HCT116 (cell line): ENCODE measurements around the gene KLHL35. TPM values are rescaled to one million over a fixed set of nuclear protein-coding genes. Genes with fewer than 3 reads are reported as not detected.
A peak's percentile ranks its signal among the peaks of the same experiment; 100 is the strongest.

Experiments
- ATAC-seq: fragments of 200-7000 bp; cut with Tn5 transposase; 2 replicates; pipeline ENCODE4 v1.9.1; 2020; ENCODE audit warnings: mild to moderate bottlenecking, moderate library complexity
- BruUV-seq: library from RNA; stranded (reverse); fragments of 400-500 nt; replicated peaks from 2 replicates; lab custom pipeline; 2021; lab: Mats Ljungman, UMichigan
- CTCF ChIA-PET: fragments of 300-600 bp; sonication (Branson Sonifier 250); formaldehyde crosslinking; loops from one replicate; lab custom pipeline; 2021; ENCODE audit warnings: antibody characterized with exemption; lab: Charles Lee
- POLR2A ChIA-PET: fragments of 300-600, 350-600 bp; sonication (Branson Sonifier 250); formaldehyde crosslinking; loops from one replicate; lab custom pipeline; 2021; ENCODE audit warnings: antibody characterized with exemption; lab: Charles Lee
- RAD21 ChIA-PET, 2 experiments: fragments of 300-600 bp; sonication (Branson Sonifier 250); formaldehyde crosslinking; loops; one replicate each; lab custom pipeline; 2023; ENCODE audit warnings: low total read pairs in 2 of 2; ENCODE audit not compliant: uncharacterized antibody in 2 of 2, unreplicated experiment in 2 of 2, low non-redundant PET in 1 of 2; lab: Charles Lee
- DNase-seq: peaks from one replicate; pipeline ENCODE4 v3.0.0-alpha.2; 2010; ENCODE audit warnings: low read depth, low spot score
- H2AFZ ChIP-seq: fragments of 200-600 bp; shearing (Covaris generic), sonication (generic); 2 replicates; pipeline ENCODE4 v1.6.1; 2017; ENCODE audit warnings: low read depth, mixed run types, mixed read lengths, antibody characterized with exemption, low read length; ENCODE audit not compliant: poor library complexity, severe bottlenecking
- H3K27ac ChIP-seq: 2 replicates; pipeline ENCODE4 v1.5.1; 2012; ENCODE audit warnings: low read depth, low read length
- H3K27me3 ChIP-seq: fragments of 200-600 bp; sonication (generic); 2 replicates; pipeline ENCODE4 v1.6.1; 2016; ENCODE audit warnings: mixed run types, low read length, mixed read lengths; ENCODE audit not compliant: insufficient read depth
- H3K36me3 ChIP-seq, 2 experiments: fragments of 200-500 bp in 1 of 2; fragments of 200-600 bp in 1 of 2; sonication (Bioruptor generic) in 1 of 2; sonication (generic) in 1 of 2; 2 replicates each; pipeline versions ENCODE4 v1.5.1 to v1.6.1; 2014 to 2016; ENCODE audit warnings: low read length in 2 of 2, inconsistent platforms in 1 of 2, mixed read lengths in 1 of 2, mixed run types in 1 of 2; ENCODE audit not compliant: insufficient read depth in 2 of 2, control insufficient read depth in 1 of 2
- H3K4me1 ChIP-seq, 2 experiments: fragments of 200-600 bp in 1 of 2; sonication (generic) in 1 of 2; 2 replicates each; pipeline versions ENCODE4 v1.5.1 to v1.6.1; 2012 to 2017; ENCODE audit warnings: low read length in 2 of 2, inconsistent platforms in 1 of 2, mild to moderate bottlenecking in 1 of 2, mixed read lengths in 1 of 2, mixed run types in 1 of 2, moderate library complexity in 1 of 2; ENCODE audit not compliant: insufficient read depth in 2 of 2, control insufficient read depth in 1 of 2
- H3K4me2 ChIP-seq: fragments of 200-600 bp; sonication (generic); 2 replicates; pipeline ENCODE4 v1.6.1; 2017; ENCODE audit warnings: mixed run types, low read length, mixed read lengths
- H3K4me3 ChIP-seq, 2 experiments: fragments of 200-600 bp in 1 of 2; sonication (generic) in 1 of 2; replicated peaks in 1 of 2; 2 replicates each; pipeline ENCODE4 v1.5.1; 2011 to 2016; ENCODE audit warnings: low read length in 2 of 2, control low read depth in 1 of 2, low read depth in 1 of 2, mild to moderate bottlenecking in 1 of 2, mixed read lengths in 1 of 2, mixed run types in 1 of 2
- H3K79me2 ChIP-seq: fragments of 200-600 bp; sonication (generic); 2 replicates; pipeline ENCODE4 v1.6.1; 2017; ENCODE audit warnings: mild to moderate bottlenecking, mixed run types, low read length, moderate library complexity, mixed read lengths; ENCODE audit not compliant: insufficient read depth
- H3K9ac ChIP-seq: fragments of 200-600 bp; sonication (generic); 2 replicates; pipeline ENCODE4 v1.6.1; 2016; ENCODE audit warnings: low read length, mixed read lengths
- H3K9me2 ChIP-seq: fragments of 200-600 bp; sonication (generic), shearing (Covaris generic); 2 replicates; pipeline ENCODE4 v1.6.1; 2017; ENCODE audit warnings: mixed run types, mild to moderate bottlenecking, moderate library complexity; ENCODE audit not compliant: insufficient read depth
- H3K9me3 ChIP-seq, 2 experiments: fragments of 200-500 bp in 1 of 2; fragments of 200-600 bp in 1 of 2; sonication (Bioruptor generic) in 1 of 2; sonication (generic) in 1 of 2; 2 replicates each; pipeline ENCODE4 v1.6.1; 2014 to 2017; ENCODE audit warnings: low read length in 2 of 2, mixed read lengths in 2 of 2, inconsistent platforms in 1 of 2, low read depth in 1 of 2, mild to moderate bottlenecking in 1 of 2, mixed run types in 1 of 2, moderate library complexity in 1 of 2; ENCODE audit not compliant: control insufficient read depth in 1 of 2, insufficient read depth in 1 of 2
- H4K20me1 ChIP-seq: fragments of 200-600 bp; sonication (generic), shearing (Covaris generic); 2 replicates; pipeline ENCODE4 v1.6.1; 2017; ENCODE audit warnings: mixed run types, mild to moderate bottlenecking, moderate library complexity; ENCODE audit not compliant: insufficient read depth
- POLR2A ChIP-seq: IDR thresholded peaks from 2 replicates; pipeline ENCODE4 v1.7.0; 2011; ENCODE audit warnings: borderline replicate concordance; ENCODE audit not compliant: insufficient read depth, insufficient read length; ENCODE audit errors: extremely low read depth
- RAD21 ChIP-seq: IDR thresholded peaks from 2 replicates; pipeline ENCODE4 v1.6.1; 2012; ENCODE audit warnings: low read depth, mild to moderate bottlenecking
- SRF ChIP-seq: IDR thresholded peaks from 2 replicates; pipeline ENCODE4 v1.6.1; 2012; ENCODE audit warnings: low read depth
- YY1 ChIP-seq: IDR thresholded peaks from 2 replicates; pipeline ENCODE4 v1.6.1; 2011; ENCODE audit warnings: low read length, low read depth, moderate library complexity, mild to moderate bottlenecking; ENCODE audit not compliant: insufficient replicate concordance; ENCODE audit errors: extremely low read depth
- intact Hi-C: fragments of 100-400 bp; cut with micrococcal nuclease; formaldehyde crosslinking; loops from 2 replicates; pipeline ENCODE4 v1.10.0; 2022
- total RNA-seq: library from RNA; stranded (reverse); gene quantifications from one replicate; pipeline ENCODE4 v1.2.1, GENCODE V29; 2021; ENCODE audit not compliant: unreplicated experiment
- TF ChIP-seq, protein P1 (sequence below): IDR thresholded peaks from 2 replicates; pipeline ENCODE4 v1.6.1; 2012
- TF ChIP-seq, protein P2 (sequence below), 3 experiments: fragments of 200-600 bp in 1 of 3; sonication (generic) in 1 of 3; IDR thresholded peaks in 2 of 3; conservative IDR thresholded peaks in 1 of 3; 2 replicates each; pipeline ENCODE4 v1.5.1; 2012 to 2017; ENCODE audit warnings: low read depth in 2 of 3, low read length in 2 of 3, antibody characterized with exemption in 1 of 3, borderline replicate concordance in 1 of 3, control low read depth in 1 of 3, mild to moderate bottlenecking in 1 of 3, mixed read lengths in 1 of 3, mixed run types in 1 of 3, moderate library complexity in 1 of 3; ENCODE audit not compliant: insufficient read depth in 1 of 3

KLHL35 gene
- total RNA-seq, 1 experiment from 2014 or later, result 1.7 TPM

GRCh38 chr11:75388386-75389275 lies 44.4 kb downstream of the KLHL35 start:
- peak overlapping the region; percentile 8; the same call in 1 of the 2 replicates for H3K27ac ChIP-seq
- TF ChIP-seq YY1, result peak; percentile 90
- TF ChIP-seq, protein P1, sequence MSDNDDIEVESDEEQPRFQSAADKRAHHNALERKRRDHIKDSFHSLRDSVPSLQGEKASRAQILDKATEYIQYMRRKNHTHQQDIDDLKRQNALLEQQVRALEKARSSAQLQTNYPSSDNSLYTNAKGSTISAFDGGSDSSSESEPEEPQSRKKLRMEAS, result peak; percentile 34; the same call in 1 of the 2 replicates
- TF ChIP-seq, protein P2, sequence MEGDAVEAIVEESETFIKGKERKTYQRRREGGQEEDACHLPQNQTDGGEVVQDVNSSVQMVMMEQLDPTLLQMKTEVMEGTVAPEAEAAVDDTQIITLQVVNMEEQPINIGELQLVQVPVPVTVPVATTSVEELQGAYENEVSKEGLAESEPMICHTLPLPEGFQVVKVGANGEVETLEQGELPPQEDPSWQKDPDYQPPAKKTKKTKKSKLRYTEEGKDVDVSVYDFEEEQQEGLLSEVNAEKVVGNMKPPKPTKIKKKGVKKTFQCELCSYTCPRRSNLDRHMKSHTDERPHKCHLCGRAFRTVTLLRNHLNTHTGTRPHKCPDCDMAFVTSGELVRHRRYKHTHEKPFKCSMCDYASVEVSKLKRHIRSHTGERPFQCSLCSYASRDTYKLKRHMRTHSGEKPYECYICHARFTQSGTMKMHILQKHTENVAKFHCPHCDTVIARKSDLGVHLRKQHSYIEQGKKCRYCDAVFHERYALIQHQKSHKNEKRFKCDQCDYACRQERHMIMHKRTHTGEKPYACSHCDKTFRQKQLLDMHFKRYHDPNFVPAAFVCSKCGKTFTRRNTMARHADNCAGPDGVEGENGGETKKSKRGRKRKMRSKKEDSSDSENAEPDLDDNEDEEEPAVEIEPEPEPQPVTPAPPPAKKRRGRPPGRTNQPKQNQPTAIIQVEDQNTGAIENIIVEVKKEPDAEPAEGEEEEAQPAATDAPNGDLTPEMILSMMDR (IDR thresholded peaks at IDR 0.05 in 2 of 3, conservative IDR thresholded peaks at IDR 0.05 in 1 of 3; ENCODE audit: borderline replicate concordance in 1 of 3, insufficient read depth in 1 of 3, low read depth in 2 of 3, low read length in 2 of 3), result peak; percentile 77 to 89 (median 88)
- TF ChIP-seq SRF, result no peak
- no peak for TF ChIP-seq POLR2A
- peak; percentile 93 for TF ChIP-seq RAD21
- H3K4me2 ChIP-seq, result peak overlapping the region; percentile 59

More at GRCh38 chr11:75388386-75389275, 44.4 kb downstream of the KLHL35 start:
- no peaks in the 10 kb centered on the region for H3K9me3 ChIP-seq
- H3K27me3 ChIP-seq, result no peaks in the 10 kb centered on the region
- ChIA-PET RAD21 (interaction anchor here in 1 of 2 experiments (0.5 to 1.6 kb wide), 2 partner anchors 88 to 108 kb away, joined by 3 to 4 read pairs; no protein-coding TSS in a partner anchor), POLR2A (interaction anchor here (0.7 to 1.4 kb wide), 3 partner anchors 12 to 144 kb away, joined by 3 to 5 read pairs (median 5); no protein-coding TSS in a partner anchor), CTCF (interaction anchor here (0.6 to 7.1 kb wide), 14 partner anchors 13 to 508 kb away, joined by 3 to 57 read pairs (median 4); no protein-coding TSS in a partner anchor)
- DNase-seq (peak; percentile 81), ATAC-seq (peak; percentile 78)
- H4K20me1 ChIP-seq, result no peaks in the 10 kb centered on the region
- H3K4me1 ChIP-seq, result peaks cover 23 to 48% of the 10 kb centered on the region in 2 experiments
- no peaks in the 10 kb centered on the region for H3K79me2 ChIP-seq
- H3K9ac ChIP-seq, result no peak overlapping the region
- BruUV-seq, result no TSS peak
- no peak overlapping the region for H3K4me3 ChIP-seq
- no peaks in the 10 kb centered on the region for H3K36me3 ChIP-seq
- no peaks in the 10 kb centered on the region for H3K9me2 ChIP-seq
- peak overlapping the region; percentile 98 for H2AFZ ChIP-seq
- intact Hi-C loops, result loop anchor here (1.0 to 5.0 kb wide), 3 partner anchors 59 to 479 kb away; no protein-coding TSS in a partner anchor
